NCI-H510A treated with DMSO at 0.1 percent for 48 hours (cell line): ENCODE measurements around the gene ST14.
"Not testable (repeated sequence)": the region's sequence is repeated elsewhere in the genome, so short reads cannot be mapped to it uniquely, and the experiment has no call there.

Experiments
- DNase-seq: peaks from one replicate; lab custom pipeline; 2025; lab: John Stamatoyannopoulos, UW

Gene ST14

DNA sequence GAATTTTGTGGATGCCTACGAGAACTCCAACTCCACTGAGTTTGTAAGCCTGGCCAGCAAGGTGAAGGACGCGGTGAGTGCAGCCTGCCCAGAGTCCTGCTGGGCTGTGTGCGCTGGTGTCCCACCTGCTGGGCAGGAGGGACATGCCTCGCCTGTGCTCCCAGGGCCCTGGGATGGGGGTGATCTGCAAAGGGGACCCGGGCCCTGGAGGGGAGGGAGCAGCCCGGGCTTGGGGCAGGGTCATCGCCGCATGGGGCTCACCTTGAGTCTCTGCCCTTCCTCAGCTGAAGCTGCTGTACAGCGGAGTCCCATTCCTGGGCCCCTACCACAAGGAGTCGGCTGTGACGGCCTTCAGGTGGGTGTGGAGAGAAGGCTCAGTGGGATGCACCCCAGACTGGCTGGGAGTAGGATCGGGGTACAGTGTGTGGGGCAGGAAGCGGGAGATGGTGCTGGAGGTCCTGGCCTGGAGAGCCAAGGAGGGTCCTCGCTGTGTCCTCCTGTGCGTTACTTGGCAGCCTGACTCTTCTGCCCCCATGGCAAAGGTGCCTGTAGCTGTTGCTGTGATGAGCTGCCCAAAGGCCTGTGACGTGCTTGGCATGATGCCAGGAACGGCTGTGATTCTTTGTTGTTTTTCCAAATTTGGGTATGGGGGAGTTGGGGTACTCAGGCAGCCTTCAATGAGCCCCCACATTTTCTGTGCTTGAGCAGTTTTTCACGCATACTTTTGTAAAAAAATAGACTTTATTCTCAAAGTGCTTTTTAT is 29.2 kb downstream of the ST14 start:
- DNase-seq = no peak

DNA sequence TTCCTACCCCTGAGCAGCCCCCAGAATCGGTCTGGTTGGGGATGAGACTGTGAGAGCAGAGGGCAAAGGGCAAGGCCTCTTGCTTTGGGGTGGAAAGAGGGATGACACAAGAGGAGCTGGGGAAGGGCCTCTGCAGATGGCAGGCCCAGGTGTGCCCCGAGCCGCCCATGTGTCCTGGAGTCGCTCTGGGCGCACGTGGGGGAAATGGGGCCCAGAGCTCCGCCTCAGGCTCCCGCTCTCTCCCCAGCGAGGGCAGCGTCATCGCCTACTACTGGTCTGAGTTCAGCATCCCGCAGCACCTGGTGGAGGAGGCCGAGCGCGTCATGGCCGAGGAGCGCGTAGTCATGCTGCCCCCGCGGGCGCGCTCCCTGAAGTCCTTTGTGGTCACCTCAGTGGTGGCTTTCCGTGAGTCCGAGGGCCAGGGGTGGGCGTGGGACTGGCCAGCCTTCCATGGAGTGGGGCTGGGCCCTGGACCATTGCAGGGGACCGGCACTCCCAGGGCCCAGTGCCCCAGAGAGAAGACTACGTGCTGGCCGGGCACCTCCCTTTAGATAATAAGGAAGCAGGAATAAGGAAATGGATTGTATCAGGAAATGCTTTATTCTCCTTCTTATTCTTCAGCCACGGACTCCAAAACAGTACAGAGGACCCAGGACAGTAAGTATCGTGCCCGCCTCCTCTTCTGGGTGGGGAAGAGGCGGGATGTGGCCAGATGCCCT is 30.1 kb downstream of the ST14 start:
- no peak for DNase-seq

DNA sequence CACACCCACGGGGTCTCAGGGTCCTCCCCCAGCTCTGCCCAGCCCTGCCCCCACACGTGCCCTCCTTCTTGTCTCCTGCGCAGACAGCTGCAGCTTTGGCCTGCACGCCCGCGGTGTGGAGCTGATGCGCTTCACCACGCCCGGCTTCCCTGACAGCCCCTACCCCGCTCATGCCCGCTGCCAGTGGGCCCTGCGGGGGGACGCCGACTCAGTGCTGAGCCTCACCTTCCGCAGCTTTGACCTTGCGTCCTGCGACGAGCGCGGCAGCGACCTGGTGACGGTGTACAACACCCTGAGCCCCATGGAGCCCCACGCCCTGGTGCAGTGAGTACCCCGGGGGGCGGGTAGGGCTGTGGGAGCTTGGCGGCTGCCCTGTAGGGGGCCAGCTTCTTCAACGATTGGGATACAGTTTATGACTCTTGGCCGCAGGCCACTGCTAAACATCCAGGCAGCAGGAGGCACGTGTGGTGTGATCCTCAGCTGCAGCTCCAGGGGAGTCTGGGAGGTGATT is 30.8 kb downstream of the ST14 start:
- no peak for DNase-seq

DNA sequence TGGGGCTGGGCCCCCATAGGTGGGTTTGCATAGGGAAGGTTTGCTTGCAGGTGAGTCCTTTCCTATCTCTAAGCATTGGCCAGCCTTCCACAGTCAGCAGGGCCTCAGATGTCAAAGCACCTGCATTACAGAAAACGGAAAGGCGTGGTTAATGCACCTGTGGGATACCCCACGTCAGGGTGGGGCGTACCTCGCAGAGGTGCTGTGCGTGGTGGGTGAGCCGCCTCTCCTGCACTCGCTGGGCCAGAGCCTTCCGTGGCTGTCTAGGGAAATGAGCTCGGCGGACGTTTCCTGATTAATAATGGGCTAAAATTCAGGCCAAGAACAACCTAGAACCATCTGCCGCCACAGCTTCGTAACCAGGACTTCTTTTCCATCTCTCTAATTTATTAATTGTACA is 32.3 kb downstream of the ST14 start:
- DNase-seq = no peak

DNA sequence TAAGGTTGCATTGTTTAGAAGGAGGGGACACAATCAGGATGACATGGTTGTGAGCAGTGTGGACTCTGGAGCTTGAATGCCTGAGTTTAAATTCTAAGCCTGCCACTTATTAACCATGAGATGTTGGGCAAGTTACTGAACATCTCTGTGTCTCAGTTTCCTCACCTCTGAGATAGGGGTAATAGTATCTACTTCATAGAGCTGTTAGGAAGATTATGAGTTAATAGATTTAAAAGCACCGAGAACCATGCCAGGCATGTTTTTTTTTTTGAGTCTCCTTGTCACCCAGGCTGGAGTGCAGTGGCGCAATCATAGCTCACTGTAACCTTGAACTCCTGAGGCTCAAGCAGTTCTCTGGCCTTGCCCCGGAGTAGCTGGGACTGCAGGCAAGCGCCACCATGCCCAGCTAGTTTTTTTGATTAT is 33.3 kb downstream of the ST14 start:
- DNase-seq = no peak

DNA sequence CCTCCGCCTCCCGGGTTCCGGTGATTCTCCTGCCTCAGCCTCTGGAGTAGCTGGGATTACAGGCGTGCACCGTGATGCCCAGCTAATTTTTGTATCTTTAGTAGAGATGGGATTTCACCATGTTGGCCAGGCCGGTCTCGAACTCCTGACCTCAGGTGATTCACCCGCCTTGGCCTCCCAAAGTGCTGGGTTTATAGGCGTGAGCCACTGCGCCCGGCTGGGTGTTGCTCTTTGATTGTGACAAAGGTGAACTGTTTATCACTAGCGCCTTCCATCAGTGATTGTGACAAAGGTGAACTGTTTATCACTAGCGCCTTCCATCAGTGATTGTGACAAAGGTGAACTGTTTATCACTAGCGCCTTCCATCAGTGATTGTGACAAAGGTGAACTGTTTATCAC is 34.0 kb downstream of the ST14 start:
- not testable (repeated sequence) for DNase-seq

DNA sequence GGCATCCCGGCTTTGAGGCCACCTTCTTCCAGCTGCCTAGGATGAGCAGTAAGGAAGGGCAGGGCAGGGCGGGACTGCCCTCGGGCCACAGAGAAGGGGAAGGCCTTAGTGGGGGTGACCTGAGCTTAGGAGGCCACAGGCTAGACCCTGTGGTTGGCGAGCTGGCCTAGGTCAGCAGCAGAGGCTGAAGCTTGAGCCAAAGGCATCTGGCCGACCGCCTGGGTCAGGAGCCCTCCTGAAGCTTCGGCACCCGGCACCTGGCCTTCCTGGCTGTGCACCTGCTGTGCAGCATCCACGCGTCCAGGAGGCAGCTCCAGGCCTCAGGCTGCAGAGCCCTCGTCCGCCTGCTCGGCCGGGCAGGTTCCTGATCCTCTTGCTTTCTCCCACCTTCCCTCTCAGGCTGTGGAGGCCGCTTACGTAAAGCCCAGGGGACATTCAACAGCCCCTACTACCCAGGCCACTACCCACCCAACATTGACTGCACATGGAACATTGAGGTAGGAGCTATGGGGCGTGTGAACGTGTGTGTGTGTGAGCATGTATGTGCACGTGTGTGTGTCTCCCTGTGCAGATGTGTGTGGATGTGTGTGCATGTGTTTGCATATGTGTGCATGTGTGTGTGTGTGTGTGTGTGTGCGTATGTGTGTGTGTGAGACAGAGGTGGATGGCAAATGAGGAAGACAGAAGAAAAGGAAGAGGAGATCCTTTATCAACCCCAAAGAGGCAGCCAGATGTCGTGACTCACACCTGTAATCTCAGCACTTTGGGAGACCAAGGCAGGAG is 34.9 kb downstream of the ST14 start:
- no peak for DNase-seq

DNA sequence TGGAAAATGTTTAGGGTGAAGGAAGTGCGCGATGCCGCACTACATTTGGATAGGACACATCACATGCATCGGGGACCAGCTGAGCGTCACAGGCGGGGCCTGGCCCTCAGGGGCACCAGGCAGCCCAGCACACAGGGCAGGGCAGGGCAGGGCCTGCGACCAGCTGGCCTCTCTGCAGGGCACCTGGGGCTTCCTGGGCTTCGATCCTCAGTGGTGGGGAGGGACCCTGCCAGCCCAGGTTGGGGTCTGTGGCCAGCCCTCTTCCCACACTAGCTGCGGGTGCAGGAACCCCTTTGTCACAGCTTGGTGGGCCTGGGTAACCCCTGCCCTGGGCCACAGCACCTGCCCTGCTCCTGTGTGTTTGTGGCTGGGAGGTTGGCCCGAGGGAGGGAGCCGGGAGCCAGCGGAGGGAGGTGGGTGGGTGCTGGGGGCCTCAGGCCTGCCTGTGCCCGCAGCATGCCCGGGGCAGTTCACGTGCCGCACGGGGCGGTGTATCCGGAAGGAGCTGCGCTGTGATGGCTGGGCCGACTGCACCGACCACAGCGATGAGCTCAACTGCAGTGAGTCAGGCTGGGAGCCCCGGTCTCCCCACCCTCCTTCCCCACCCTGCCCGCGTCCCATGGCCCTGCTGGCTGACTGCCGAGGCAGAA is 37.9 kb downstream of the ST14 start:
- no peak for DNase-seq

DNA sequence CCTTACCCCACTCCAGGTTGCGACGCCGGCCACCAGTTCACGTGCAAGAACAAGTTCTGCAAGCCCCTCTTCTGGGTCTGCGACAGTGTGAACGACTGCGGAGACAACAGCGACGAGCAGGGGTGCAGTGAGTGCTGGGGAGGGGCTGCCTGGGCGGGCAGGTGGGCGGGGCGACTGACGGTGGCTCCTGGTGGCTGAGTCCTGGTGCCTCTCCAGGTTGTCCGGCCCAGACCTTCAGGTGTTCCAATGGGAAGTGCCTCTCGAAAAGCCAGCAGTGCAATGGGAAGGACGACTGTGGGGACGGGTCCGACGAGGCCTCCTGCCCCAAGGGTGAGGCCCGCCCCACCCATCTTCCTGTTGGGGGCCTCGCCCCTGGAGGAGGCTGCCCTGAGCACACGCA is 38.7 kb downstream of the ST14 start:
- no peak for DNase-seq

DNA sequence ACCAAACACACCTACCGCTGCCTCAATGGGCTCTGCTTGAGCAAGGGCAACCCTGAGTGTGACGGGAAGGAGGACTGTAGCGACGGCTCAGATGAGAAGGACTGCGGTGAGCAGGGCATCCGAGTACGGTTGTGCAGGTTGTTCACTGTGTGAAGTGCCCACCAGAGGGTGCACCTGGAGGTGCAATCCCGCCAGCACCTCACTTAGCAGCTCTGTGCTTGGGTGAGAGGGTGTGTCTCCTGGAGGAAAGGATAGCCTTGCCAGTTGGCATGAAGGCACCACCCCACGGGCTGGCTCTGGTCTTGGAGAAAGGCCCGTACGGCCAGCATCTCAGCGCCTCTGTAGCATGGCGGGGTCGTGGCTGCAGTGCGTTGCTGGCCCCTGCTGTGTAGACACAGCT is 39.4 kb downstream of the ST14 start:
- DNase-seq = no peak

DNA sequence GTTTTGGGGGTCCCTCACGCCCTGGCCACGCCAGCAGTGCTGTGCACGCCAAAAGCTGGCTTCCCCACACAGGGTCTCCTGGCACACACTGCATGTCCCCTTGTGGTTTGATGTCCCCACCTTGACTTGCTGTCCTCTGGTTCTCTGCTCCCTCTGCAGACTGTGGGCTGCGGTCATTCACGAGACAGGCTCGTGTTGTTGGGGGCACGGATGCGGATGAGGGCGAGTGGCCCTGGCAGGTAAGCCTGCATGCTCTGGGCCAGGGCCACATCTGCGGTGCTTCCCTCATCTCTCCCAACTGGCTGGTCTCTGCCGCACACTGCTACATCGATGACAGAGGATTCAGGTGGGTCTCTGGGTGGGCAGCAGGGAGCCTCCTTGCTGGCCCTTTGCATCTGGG is 40.2 kb downstream of the ST14 start:
- no peak for DNase-seq

DNA sequence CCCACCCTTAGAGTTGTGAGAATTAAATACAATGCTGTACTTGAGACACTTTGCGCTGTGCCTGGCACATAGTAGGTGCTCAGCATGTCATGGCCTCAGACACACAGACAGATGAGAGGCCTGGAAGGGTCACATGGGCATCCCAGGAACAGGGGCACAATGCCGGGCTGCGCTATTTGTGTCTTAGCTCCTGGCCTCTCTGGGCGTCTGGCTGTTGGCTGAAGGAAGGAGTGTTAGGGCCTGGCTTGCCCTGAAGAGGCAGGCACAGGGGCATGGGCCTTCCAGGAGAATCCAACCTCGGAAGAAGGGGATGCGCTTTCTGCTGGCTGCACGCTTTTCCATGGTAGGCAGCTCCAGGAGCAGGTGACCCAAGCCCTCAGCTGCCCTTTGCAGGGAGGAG is 41.4 kb downstream of the ST14 start:
- DNase-seq = no peak

DNA sequence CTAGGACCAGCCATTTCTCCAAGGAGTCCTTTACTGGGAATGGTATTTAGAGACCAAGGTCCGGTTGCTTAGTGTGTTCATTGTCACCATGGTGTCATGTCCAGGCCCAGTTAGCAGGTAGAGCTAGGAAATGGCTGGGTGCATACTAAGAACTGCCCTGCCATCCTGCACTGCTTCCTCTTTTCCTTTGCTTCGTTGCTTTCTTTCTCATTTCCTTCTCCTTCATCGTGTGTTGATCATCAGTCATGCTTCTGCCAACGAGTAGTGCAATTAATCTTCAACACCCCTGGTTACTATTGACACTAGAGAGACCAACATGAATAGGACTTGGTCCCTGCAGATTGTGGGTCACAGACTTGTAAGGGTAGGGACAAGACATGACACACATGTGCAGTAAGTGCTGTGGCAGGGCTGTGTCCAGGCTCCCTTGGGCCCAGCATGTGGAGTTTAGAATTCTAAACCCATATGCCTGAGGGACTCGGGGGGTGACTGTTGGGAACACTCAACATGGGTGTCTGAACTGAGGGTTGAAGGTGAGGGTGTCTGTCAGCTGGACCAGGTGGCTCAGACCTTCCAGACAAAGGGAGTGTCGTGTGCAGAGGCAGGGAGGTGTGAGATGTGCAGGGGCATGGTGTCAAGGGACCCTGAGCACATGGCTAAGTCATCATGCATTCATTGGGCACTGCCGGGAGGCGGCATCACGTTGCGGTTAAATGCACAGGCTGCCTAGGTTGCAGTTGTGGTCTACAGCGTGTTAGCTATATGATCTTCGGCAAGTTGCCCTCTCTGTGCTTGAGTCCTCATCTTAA is 42.6 kb downstream of the ST14 start:
- DNase-seq = no peak

DNA sequence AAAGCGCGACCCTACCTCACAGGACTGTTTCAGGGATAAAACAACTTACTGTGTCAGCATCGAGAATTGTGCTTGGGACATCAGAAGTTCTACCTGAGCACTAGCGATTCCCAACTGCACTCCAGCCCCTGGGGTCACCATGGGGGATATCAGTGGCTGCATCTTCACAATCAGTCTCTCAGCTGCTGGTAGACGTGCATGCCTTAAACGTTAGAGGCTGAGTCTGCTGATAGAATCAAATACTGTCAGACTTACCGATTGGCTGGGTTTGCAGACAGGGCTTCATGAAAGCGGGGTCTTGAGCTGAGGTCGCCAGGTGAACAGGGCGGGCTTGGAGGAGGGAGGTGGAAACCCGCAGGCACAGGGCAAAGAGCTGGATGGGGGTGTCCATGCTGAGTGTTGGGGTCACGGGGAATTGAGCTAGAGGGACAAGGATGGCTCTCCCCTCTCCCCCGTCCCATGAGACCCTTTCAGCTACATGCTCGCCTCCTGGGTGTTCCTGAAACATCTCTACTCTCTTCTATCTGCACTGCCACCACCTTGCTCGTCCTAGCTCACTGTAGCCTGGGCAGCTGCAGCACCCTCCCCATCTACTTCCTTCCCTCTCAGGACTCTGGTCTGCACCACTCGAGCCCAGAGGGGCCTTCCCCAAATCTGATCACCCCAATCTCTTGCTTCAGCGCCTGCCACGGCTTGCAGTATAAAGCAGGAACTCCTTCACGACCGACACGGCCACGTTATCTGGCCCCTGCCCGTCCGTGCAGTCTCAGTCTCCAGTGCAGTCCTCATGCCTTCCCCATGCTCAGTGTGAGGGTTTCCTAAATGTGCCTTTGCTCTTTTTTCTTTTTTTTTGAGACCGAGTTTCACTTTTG is 43.5 kb downstream of the ST14 start:
- no peak for DNase-seq

DNA sequence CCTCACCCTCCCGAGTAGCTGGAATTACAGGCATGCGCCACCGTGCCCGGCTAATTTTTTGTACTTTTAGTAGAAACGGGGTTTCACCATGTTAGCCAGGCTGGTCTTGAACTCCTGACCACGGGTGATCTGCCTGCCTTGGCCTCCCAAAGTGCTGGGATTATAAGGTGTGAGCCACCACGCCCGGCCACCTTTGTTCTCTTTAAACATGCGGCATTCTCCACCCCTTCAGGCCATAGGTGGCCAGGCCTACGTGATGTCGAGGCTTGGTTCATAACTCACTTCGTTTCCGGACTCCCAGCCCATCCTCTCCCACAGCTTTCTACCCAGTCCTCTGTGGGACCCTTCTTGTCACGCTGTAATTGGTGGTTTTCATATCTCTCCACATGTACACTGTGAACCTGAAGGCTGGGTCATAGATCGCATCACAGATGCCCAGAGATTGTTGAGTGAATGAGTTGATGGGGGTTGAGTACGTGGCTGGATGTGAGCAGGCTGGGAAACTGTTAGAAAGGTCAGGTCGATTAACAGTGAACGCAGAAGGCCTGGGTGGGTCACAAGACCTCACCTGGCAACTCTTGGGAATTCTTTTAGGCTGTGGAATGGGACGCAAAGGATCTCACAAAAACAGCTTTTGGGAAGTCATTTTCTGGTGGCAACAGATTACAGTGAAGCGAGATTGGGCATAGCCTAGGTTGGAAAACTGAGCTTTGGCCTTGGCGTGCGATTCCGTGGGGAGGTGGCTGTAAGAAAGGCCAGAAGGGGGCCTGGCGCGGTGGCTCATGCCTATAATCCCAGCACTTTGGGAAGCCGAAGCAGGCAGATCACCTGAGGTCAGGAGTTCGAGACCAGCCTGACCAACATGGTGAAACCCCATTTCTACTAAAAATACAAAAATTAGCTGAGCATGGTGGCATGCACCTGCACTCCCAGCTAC is 44.5 kb downstream of the ST14 start:
- no peak for DNase-seq

DNA sequence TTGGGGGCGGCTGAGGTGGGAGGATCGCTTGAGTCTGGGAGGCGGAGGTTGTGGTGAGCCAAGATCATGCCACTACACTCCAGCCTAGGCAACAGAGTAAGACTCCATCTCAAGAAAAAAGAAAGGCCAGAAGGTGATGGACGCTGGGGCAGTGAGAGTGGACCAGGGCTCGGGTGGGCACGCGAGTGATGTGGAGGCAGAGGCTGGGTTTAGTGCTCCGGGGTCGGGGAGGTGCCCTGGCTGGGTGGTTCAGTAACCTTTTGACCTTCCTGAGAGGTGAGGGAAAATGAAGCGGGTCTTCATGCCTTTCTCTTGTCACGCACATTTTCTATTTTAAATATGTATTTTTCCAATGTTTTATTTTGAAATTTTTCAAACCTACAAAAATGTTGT is 45.1 kb downstream of the ST14 start:
- DNase-seq = no peak

DNA sequence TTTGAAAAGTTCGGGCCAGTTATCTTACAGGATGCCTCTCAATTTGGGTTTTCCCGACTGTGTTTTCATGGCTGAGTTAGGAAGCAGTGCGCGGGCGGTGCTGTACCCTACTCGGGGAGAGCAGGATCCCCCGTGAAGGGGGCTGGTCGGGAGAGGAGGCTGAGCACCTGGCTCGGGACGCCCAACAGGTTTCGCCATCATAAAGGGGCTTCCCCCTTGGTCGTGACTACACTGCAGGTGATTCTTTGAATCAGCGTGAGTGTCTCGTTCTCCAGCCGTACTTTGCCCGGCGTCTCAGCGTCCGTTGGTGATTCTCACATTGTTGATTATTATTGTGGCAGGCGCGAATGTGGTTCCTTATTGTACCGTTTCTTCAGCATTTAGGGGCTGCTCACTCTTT is 46.6 kb downstream of the ST14 start:
- DNase-seq = no peak

DNA sequence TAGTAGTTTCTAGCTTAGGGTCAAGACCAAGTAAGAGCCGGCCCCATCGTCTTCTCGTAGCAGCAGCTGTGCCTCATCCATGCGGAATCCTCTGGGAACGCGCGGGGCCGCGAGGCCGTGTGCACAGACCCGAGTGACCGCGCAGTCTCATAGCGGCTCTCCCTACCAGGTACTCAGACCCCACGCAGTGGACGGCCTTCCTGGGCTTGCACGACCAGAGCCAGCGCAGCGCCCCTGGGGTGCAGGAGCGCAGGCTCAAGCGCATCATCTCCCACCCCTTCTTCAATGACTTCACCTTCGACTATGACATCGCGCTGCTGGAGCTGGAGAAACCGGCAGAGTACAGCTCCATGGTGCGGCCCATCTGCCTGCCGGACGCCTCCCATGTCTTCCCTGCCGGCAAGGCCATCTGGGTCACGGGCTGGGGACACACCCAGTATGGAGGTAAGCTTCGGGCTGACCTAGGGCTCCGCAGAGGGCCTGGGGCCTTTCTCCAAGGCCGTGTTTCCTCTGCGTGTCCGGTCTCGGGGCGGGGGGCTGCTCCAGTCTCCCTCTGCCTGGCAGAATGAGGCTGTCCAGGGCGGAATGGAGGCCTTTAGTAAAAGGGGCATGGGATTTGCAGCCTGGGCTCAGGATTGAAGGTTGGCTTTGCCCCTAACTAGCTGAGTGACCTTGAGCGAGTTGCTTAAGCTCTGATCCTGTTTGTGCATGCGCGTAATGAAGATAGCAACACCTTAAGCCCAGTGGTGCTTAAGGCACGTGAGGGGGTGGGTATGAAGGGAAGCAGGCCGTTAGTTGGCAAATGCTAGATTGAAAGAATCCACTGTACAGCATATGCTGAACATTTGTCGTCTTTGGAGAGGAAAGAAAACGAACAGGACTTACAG is 48.9 kb downstream of the ST14 start:
- DNase-seq = no peak
